Keratinocyte (primary cell): ENCODE measurements around the gene PNCK. TPM values are rescaled to one million over a fixed set of nuclear protein-coding genes. Genes with fewer than 3 reads are reported as not detected.
"Not testable (repeated sequence)": the region's sequence is repeated elsewhere in the genome, so short reads cannot be mapped to it uniquely, and the experiment has no call there.

Source experiments
- DNase-seq: peaks from one replicate; pipeline ENCODE4 v3.0.0-alpha.2; 2011; ENCODE audit warnings: low read depth, missing footprints, low spot score
- FAIRE-seq: peaks from 2 replicates; lab custom pipeline; 2011; peaks lifted over from hg19 to GRCh38; lab: Jason Lieb, UNC
- H2AFZ ChIP-seq: 2 replicates; pipeline ENCODE4 v1.6.0; 2012; ENCODE audit warnings: low read length, control low read depth, inconsistent platforms; ENCODE audit not compliant: control insufficient read depth
- H3K27ac ChIP-seq: 2 replicates; pipeline ENCODE4 v1.5.1; 2011; ENCODE audit warnings: low read length; ENCODE audit not compliant: control insufficient read depth, insufficient read depth
- H3K27me3 ChIP-seq: 3 replicates; pipeline ENCODE4 v1.6.0; 2011; ENCODE audit warnings: low read length; ENCODE audit not compliant: control insufficient read depth, insufficient read depth; ENCODE audit errors: extremely low read depth
- H3K36me3 ChIP-seq, 2 experiments: 2 replicates in 1 of 2; 3 replicates in 1 of 2; pipeline ENCODE4 v1.5.1; 2011; ENCODE audit warnings: low read length in 2 of 2, mild to moderate bottlenecking in 1 of 2; ENCODE audit not compliant: control insufficient read depth in 2 of 2, insufficient read depth in 2 of 2; ENCODE audit errors: extremely low read depth in 1 of 2
- H3K4me1 ChIP-seq: 3 replicates; pipeline ENCODE4 v1.5.1; 2011; ENCODE audit warnings: low read length; ENCODE audit not compliant: control insufficient read depth, insufficient read depth; ENCODE audit errors: extremely low read depth
- H3K4me2 ChIP-seq: 3 replicates; pipeline ENCODE4 v1.6.0; 2011; ENCODE audit warnings: low read depth, low read length; ENCODE audit not compliant: control insufficient read depth, insufficient read depth; ENCODE audit errors: extremely low read depth
- H3K4me3 ChIP-seq, 3 experiments: fragments of 200-600 bp in 1 of 3; sonication (generic) in 1 of 3; 2 replicates in 2 of 3; 3 replicates in 1 of 3; pipeline ENCODE4 v1.5.1; 2011 to 2016; ENCODE audit warnings: low read length in 3 of 3, mild to moderate bottlenecking in 3 of 3, control low read depth in 2 of 3, inconsistent platforms in 1 of 3, low read depth in 1 of 3, mixed read lengths in 1 of 3, mixed run types in 1 of 3, moderate library complexity in 1 of 3; ENCODE audit not compliant: control insufficient read depth in 2 of 3, insufficient read depth in 2 of 3; ENCODE audit errors: extremely low read depth in 1 of 3
- H3K79me2 ChIP-seq: 2 replicates; pipeline ENCODE4 v1.6.0; 2012; ENCODE audit warnings: low read length; ENCODE audit not compliant: control insufficient read depth, insufficient read depth
- H3K9ac ChIP-seq: 3 replicates; pipeline ENCODE4 v1.6.0; 2011; ENCODE audit warnings: low read length; ENCODE audit not compliant: control insufficient read depth, insufficient read depth; ENCODE audit errors: extremely low read depth
- H3K9me1 ChIP-seq: 3 replicates; pipeline ENCODE4 v1.6.0; 2011; ENCODE audit warnings: low read length; ENCODE audit not compliant: control insufficient read depth, insufficient read depth; ENCODE audit errors: extremely low read depth
- H3K9me3 ChIP-seq: 2 replicates; pipeline ENCODE4 v1.5.1; 2012; ENCODE audit warnings: low read depth, low read length; ENCODE audit not compliant: control insufficient read depth
- H4K20me1 ChIP-seq: 3 replicates; pipeline ENCODE4 v1.6.0; 2011; ENCODE audit warnings: low read length; ENCODE audit not compliant: control insufficient read depth, insufficient read depth; ENCODE audit errors: extremely low read depth
- EZH2 ChIP-seq: IDR thresholded peaks from one replicate; pipeline ENCODE4 v1.6.1; 2012; ENCODE audit warnings: inconsistent platforms, mild to moderate bottlenecking, low read length, moderate library complexity
- dilution Hi-C: fragments of 300-500 bp; cut with MboI; formaldehyde crosslinking; loops from one replicate; pipeline ENCODE4 v1.7.0; 2020; ENCODE audit warnings: low sequenced_read_pairs; ENCODE audit not compliant: extremely low pct_ligation_motif_present
- polyA plus RNA-seq, 5 experiments: library from polyadenylated mRNA; depleted of rRNA in 3 of 5; stranded (reverse) in 3 of 5; stranded (forward) in 1 of 5; unstranded in 1 of 5; fragments of >200 nt; gene quantifications; 1 replicate in 1 of 5; 2 replicates in 3 of 5; 3 replicates in 1 of 5; pipeline versions ENCODE4 v1.2.1 to v1.2.3, GENCODE V29; 2011 to 2012; ENCODE audit warnings: missing spikeins in 2 of 5, low read depth in 1 of 5, low replicate concordance in 1 of 5
- TF ChIP-seq, protein P1 (sequence below), 3 experiments: IDR thresholded peaks in 1 of 3; conservative IDR thresholded peaks in 1 of 3; optimal IDR thresholded peaks in 1 of 3; 2 replicates in 2 of 3; 3 replicates in 1 of 3; pipeline versions ENCODE3 to v1.5.1; 2011; ENCODE audit warnings: low read length in 3 of 3, mild to moderate bottlenecking in 3 of 3, moderate library complexity in 2 of 3, control low read depth in 1 of 3, inconsistent platforms in 1 of 3; ENCODE audit not compliant: insufficient read depth in 2 of 3; ENCODE audit errors: extremely low read depth in 1 of 3

The PNCK gene
- polyA plus RNA-seq, 1 donor (not counting 4 experiments of a cell fraction or from before 2014, with no cell fraction given) = 0.24 TPM

DNA sequence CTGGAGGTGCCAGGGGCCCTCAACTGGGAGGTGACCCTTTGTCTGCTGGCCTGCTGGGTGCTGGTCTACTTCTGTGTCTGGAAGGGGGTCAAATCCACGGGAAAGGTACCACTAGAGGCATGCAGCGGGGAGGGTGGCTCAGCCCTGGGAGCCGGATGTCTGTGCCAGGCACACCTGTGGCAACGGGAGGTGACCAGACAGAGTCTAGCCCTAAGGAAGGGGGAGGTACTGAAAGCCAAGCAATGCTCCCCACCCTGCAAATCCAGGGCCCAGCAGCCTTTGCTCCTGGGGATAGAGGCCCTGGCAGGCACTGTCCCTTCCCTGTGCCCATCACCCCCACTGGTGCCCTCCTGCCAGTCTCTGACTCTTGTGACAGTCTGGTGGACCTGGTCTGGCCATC, 18.4 kb upstream of the PNCK start:
- Histone ChIP-seq H3K4me1 (peaks cover 8% of the 10 kb centered on the region), H3K4me2 (no peak overlapping the region)
- dilution Hi-C loops = no loop called here

DNA sequence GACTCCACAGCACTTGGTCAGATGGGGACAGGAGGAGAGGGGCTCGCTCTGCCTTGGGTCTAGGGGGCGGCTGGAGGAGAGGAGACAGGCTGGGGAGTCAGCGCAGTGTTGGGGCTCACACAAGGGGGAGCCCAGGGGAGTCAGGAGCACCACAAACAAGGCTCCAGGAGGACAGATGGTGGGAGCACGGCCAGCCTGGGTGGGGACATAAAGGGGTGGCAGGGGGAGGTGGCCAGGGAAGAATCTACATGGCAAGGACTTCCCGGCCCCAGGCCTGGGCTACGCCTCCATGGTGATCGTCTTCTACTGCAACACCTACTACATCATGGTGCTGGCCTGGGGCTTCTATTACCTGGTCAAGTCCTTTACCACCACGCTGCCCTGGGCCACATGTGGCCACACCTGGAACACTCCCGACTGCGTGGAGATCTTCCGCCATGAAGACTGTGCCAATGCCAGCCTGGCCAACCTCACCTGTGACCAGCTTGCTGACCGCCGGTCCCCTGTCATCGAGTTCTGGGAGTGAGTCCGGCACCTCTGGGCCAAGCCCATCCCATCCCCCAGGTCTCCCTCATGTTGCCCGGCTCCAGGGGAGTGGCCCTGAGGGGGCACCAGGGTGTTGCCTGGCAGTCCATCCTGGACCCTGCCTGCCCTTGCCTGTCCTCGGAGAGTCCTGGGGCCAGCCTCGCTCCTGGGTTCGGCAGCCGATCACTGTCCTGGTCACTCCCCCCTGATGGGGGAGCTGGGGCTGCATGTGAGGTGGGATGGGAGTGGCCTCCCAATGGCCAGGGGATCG, 17.6 kb upstream of the PNCK start:
- H3K79me2 ChIP-seq = peaks cover 11% of the 10 kb centered on the region
- H3K9ac ChIP-seq, H3K4me2 ChIP-seq, H4K20me1 ChIP-seq, FAIRE-seq, H3K9me1 ChIP-seq, dilution Hi-C loops, H3K9me3 ChIP-seq, H3K27ac ChIP-seq, H3K4me3 ChIP-seq, H3K4me1 ChIP-seq, H3K27me3 ChIP-seq, DNase-seq, H2AFZ ChIP-seq, H3K36me3 ChIP-seq: not testable (repeated sequence)

More for the DNA sequence above, 18.4 kb upstream of the PNCK start:
- no peak for TF ChIP-seq EZH2
- H3K27ac ChIP-seq = no peak overlapping the region
- H3K36me3 ChIP-seq = no peaks in the 10 kb centered on the region
- no peak overlapping the region for H3K4me3 ChIP-seq
- no peak for FAIRE-seq
- H2AFZ ChIP-seq = no peak overlapping the region
- H3K79me2 ChIP-seq = peaks cover 11% of the 10 kb centered on the region
- no peaks in the 10 kb centered on the region for H3K9me3 ChIP-seq
- H3K27me3 ChIP-seq = no peaks in the 10 kb centered on the region
- H4K20me1 ChIP-seq = no peaks in the 10 kb centered on the region
- H3K9me1 ChIP-seq = no peaks in the 10 kb centered on the region
- DNase-seq = no peak
- H3K9ac ChIP-seq = no peak overlapping the region

DNA sequence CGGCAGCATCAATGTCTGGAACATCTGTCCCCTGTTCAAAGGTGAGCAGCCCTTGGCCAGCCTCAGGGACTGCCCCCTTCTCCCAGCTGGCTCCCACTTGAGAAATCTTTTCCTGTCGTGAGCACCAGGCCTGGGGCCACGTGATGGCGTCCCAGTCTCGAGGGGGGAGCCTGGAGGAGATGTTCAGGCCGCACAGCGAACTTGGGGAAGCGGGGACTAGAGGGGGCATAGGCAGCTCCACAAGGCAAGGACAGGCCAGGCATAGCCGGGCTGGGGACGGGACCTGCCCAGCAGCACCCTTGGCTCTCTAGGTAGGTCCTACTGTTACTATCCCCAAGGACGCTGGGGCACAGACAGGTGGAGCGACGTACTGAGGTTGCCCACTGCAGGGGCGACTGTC, 16.9 kb upstream of the PNCK start:
- Histone ChIP-seq H3K4me2 (peak overlapping the region; percentile 71), H3K4me3 (peak overlapping the region in 2 of 3 experiments; percentile 18 to 48), H3K9ac (peak overlapping the region; percentile 13), H3K27ac (no peak overlapping the region), H4K20me1 (no peaks in the 10 kb centered on the region), H3K9me3 (no peaks in the 10 kb centered on the region), H3K36me3 (no peaks in the 10 kb centered on the region), H3K79me2 (peaks cover 11% of the 10 kb centered on the region), H2AFZ (no peak overlapping the region), H3K27me3 (no peaks in the 10 kb centered on the region), H3K4me1 (peaks cover 8% of the 10 kb centered on the region), H3K9me1 (no peaks in the 10 kb centered on the region)
- dilution Hi-C loops = no loop called here
- FAIRE-seq (no peak), DNase-seq (no peak)
- TF ChIP-seq, protein P1, sequence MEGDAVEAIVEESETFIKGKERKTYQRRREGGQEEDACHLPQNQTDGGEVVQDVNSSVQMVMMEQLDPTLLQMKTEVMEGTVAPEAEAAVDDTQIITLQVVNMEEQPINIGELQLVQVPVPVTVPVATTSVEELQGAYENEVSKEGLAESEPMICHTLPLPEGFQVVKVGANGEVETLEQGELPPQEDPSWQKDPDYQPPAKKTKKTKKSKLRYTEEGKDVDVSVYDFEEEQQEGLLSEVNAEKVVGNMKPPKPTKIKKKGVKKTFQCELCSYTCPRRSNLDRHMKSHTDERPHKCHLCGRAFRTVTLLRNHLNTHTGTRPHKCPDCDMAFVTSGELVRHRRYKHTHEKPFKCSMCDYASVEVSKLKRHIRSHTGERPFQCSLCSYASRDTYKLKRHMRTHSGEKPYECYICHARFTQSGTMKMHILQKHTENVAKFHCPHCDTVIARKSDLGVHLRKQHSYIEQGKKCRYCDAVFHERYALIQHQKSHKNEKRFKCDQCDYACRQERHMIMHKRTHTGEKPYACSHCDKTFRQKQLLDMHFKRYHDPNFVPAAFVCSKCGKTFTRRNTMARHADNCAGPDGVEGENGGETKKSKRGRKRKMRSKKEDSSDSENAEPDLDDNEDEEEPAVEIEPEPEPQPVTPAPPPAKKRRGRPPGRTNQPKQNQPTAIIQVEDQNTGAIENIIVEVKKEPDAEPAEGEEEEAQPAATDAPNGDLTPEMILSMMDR (optimal IDR thresholded peaks at IDR 0.05 in 1 of 3, IDR thresholded peaks at IDR 0.05 in 1 of 3, conservative IDR thresholded peaks at IDR 0.05 in 1 of 3; ENCODE audit: extremely low read depth in 1 of 3, insufficient read depth in 2 of 3, low read length in 3 of 3) = no peak
- TF ChIP-seq EZH2 = no peak
